NT2/D1 (cell line): ENCODE results near the gene BBC3.
"Not testable (repeated sequence)": the region's sequence is repeated elsewhere in the genome, so short reads cannot be mapped to it uniquely, and the experiment has no call there.

Source experiments
- DNase-seq: peaks from one replicate; pipeline ENCODE4 v3.0.0-alpha.2; 2011; ENCODE audit warnings: low read depth, low spot score
- H3K27me3 ChIP-seq: 2 replicates; pipeline ENCODE4 v1.6.0; 2011; ENCODE audit warnings: mild to moderate bottlenecking; ENCODE audit not compliant: insufficient read length, insufficient read depth
- H3K36me3 ChIP-seq: 2 replicates; pipeline ENCODE4 v1.6.1; 2011; ENCODE audit warnings: mild to moderate bottlenecking, low read length, mixed read lengths; ENCODE audit not compliant: insufficient read depth, insufficient read length
- H3K4me1 ChIP-seq: 2 replicates; pipeline ENCODE4 v1.5.1; 2011; ENCODE audit not compliant: insufficient read depth, insufficient read length
- H3K4me3 ChIP-seq: 2 replicates; pipeline ENCODE4 v1.5.1; 2011; ENCODE audit warnings: low read depth; ENCODE audit not compliant: insufficient read length
- H3K9ac ChIP-seq: 2 replicates; pipeline ENCODE4 v1.6.0; 2011; ENCODE audit warnings: low read depth; ENCODE audit not compliant: insufficient read length
- H3K9me3 ChIP-seq: 2 replicates; pipeline ENCODE4 v1.5.1; 2011; ENCODE audit warnings: mild to moderate bottlenecking, low read length; ENCODE audit not compliant: insufficient read depth
- SUZ12 ChIP-seq: IDR thresholded peaks from 2 replicates; pipeline ENCODE4 v1.6.1; 2011; ENCODE audit not compliant: insufficient read length, insufficient read depth; ENCODE audit errors: extremely low read depth
- YY1 ChIP-seq: IDR thresholded peaks from 2 replicates; pipeline ENCODE4 v1.6.1; 2011; ENCODE audit not compliant: insufficient read length, insufficient read depth
- ZNF274 ChIP-seq: IDR thresholded peaks from 2 replicates; pipeline ENCODE4 v1.6.1; 2011; ENCODE audit warnings: mild to moderate bottlenecking, low read depth, low read length

Gene BBC3

DNA sequence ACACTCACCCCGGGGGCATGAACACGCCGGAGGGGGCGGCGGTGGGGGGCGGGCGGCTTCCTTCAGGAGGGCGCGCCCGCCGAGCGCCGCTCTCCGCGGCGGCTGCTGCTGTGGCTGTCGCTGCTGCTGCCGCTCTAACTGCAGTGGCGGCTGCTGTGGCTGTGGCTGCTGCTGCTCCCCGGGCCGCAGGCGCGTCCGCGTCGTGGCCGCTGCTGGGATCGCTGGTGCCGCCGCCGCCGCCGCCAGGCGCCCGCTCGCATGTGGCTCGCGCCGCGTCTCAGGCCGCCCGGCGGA lies at the start of gene BBC3:
Gene BBC3 (minus strand): TSS at position 279 of the 294 bp plus-strand sequence. CDS start 2,768 bp downstream, outside the sequence.
- no peak for DNase-seq
- H3K9me3 ChIP-seq, result no peaks in the 10 kb centered on the region
- H3K27me3 ChIP-seq, result peaks cover 18% of the 10 kb centered on the region
- H3K36me3 ChIP-seq, result no peaks in the 10 kb centered on the region
- peak within 1 kb of the TSS; percentile 72 for H3K4me3 ChIP-seq
- H3K4me1 ChIP-seq, result peaks cover 13% of the 10 kb centered on the region
- TF ChIP-seq ZNF274 (no peak), SUZ12 (no peak), YY1 (no peak)
- H3K9ac ChIP-seq, result peak within 1 kb of the TSS; percentile 86

DNA sequence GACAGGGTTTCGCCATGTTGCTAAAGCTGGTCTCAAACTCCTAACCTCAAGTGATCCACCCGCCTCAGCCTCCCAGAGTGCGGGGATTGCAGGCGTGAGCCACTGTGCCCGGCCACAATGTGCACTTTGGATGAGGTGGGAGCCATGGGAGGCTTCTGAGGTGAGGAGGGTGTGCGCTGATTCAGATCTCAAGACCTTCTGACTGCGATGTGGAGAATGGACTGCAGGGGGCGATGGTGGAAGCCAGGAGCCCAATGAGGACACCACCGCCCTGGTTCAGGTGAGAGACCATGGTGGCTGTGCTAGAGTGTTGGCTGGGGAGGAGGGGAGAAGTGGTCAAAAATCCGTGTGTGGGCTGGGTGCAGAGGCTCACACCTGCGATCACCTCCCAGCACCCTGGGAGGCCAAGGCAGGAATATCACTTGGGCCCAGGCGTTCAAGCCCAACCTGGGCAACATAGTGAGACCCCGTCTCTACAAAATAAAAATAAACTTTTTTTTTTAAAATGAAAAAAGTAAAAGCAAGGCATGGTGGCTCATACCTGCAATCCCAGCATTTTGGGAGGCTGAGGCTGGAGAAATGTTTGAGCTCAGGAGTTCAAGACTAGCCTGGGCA lies 49.3 kb upstream of the BBC3 start:
- Histone ChIP-seq H3K9me3 (no peaks in the 10 kb centered on the region), H3K9ac (no peak overlapping the region), H3K4me3 (no peak overlapping the region), H3K36me3 (peaks cover 12% of the 10 kb centered on the region), H3K27me3 (peaks cover 4% of the 10 kb centered on the region), H3K4me1 (peaks cover 10% of the 10 kb centered on the region)
- TF ChIP-seq YY1, result no peak
- no peak for DNase-seq

- H3K9me3 ChIP-seq, result not testable (repeated sequence)
These were observed 45.5 kb upstream of the BBC3 start for GRCh38 chr19:47276513-47276912.

GRCh38 chr19:47275791-47276461 lies 44.9 kb upstream of the BBC3 start:
- Histone ChIP-seq H3K4me3 (peak overlapping the region; percentile 63), H3K9me3 (no peaks in the 10 kb centered on the region), H3K4me1 (peaks cover 12% of the 10 kb centered on the region), H3K27me3 (peaks cover 7% of the 10 kb centered on the region), H3K36me3 (peaks cover 21% of the 10 kb centered on the region), H3K9ac (peak overlapping the region; percentile 82)
- no peak for DNase-seq
- no peak for TF ChIP-seq YY1
- TF ChIP-seq ZNF274, result no peak
- TF ChIP-seq SUZ12, result no peak

More at GRCh38 chr19:47276513-47276912, 45.5 kb upstream of the BBC3 start:
- not testable (repeated sequence) for DNase-seq, H3K4me3 ChIP-seq, H3K27me3 ChIP-seq
- Histone ChIP-seq H3K9ac (peak overlapping the region; percentile 27), H3K4me1 (peaks cover 12% of the 10 kb centered on the region), H3K36me3 (peaks cover 15% of the 10 kb centered on the region)

- Histone ChIP-seq H3K4me3 (peak overlapping the region; percentile 63), H3K36me3 (peaks cover 26% of the 10 kb centered on the region), H3K9ac (peak overlapping the region; percentile 82), H3K27me3 (peaks cover 7% of the 10 kb centered on the region), H3K9me3 (no peaks in the 10 kb centered on the region), H3K4me1 (peaks cover 14% of the 10 kb centered on the region)
- no peak for DNase-seq
- no peak for TF ChIP-seq SUZ12
- TF ChIP-seq ZNF274, result no peak
- no peak for TF ChIP-seq YY1
These were observed 44.1 kb upstream of the BBC3 start for GRCh38 chr19:47274891-47275761.

DNA sequence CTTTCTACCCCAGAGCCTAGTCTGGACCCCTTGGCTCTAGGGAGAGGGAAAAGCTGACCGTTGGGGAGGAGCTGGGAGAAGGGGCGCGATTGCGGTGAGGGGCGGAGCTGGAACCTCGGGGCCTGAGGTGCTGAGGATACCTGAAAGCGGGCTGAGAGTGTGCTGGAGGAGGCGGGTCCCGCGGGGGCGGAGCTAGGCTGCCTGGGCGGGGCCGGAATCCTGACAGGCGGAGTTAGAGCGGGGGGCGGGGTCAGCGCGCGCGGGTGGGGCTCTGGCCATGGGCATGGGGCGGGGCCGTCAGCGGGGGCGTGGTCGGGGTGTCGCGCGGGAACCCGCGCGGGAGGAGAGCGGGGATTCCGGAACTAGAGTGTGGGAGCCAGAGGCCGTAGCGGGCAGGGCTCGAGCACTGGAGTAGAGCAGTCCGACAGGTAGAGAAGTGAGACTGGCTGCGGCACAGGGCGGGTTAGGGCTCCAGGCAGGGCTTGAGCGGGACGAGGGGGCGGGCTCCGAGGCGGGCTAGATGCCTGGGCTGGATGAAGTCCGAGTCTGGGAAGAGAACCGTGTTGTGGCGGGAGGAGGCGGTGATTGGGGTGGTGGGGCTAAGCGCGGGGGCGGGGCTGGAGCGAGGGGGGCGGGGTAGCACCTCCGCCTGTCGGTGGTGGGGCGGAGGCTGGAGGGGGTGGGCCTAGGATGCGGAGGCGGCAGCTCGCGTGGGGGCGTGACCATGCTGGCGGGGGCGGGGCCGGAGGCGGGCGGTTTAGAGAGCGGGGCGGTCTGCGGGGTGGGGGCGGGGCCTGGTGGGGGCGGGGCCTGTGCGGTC lies 43.3 kb upstream of the BBC3 start, which contains the start of gene INAFM1:
Gene INAFM1 (plus strand): TSS at position 815 of the 820 bp plus-strand sequence. CDS start 35 bp downstream, outside the sequence.
- Histone ChIP-seq H3K4me1 (peaks cover 12% of the 10 kb centered on the region), H3K27me3 (peaks cover 7% of the 10 kb centered on the region), H3K9ac (peak within 1 kb of the TSS; percentile 89), H3K36me3 (peaks cover 32% of the 10 kb centered on the region), H3K9me3 (no peaks in the 10 kb centered on the region), H3K4me3 (peak within 1 kb of the TSS; percentile 68)
- DNase-seq, result peak; percentile 71
- TF ChIP-seq ZNF274 (no peak), YY1 (no peak), SUZ12 (no peak)
